HG03175 (cell line): ENCODE data around the gene RETN.

Experiments used
- ATAC-seq: cut with Tn5 transposase; IDR thresholded peaks from one replicate; pipeline ENCODE4 v1.9.1; 2021; ENCODE audit warnings: mild to moderate bottlenecking, moderate library complexity; ENCODE audit not compliant: unreplicated experiment

The RETN gene

GRCh38 chr19:7681340-7682174, 12.7 kb downstream of the RETN start:
- ATAC-seq = peak; percentile 36

GRCh38 chr19:7682175-7682855, 13.5 kb downstream of the RETN start:
- no peak for ATAC-seq

GRCh38 chr19:7685546-7686445, 16.9 kb downstream of the RETN start:
- ATAC-seq = no peak

- no peak for ATAC-seq
Observed at GRCh38 chr19:7687177-7687576, 18.3 kb downstream of the RETN start.

- no peak for ATAC-seq
Observed at GRCh38 chr19:7689165-7689564, 20.3 kb downstream of the RETN start.

GRCh38 chr19:7690779-7691258, 22.0 kb downstream of the RETN start:
- ATAC-seq = no peak

- ATAC-seq = no peak
Observed at GRCh38 chr19:7691497-7691896, 22.6 kb downstream of the RETN start.

GRCh38 chr19:7692417-7693088, 23.7 kb downstream of the RETN start:
- no peak for ATAC-seq

- ATAC-seq = no peak
Observed at GRCh38 chr19:7694499-7694898, 25.6 kb downstream of the RETN start.

- ATAC-seq = no peak
Observed at GRCh38 chr19:7697721-7698287, 29.0 kb downstream of the RETN start.

- ATAC-seq = no peak
Observed at GRCh38 chr19:7698583-7698982, 29.7 kb downstream of the RETN start.

GRCh38 chr19:7699003-7699402, 30.2 kb downstream of the RETN start:
- ATAC-seq = no peak

GRCh38 chr19:7699417-7700401, 30.9 kb downstream of the RETN start:
- ATAC-seq = no peak

- no peak for ATAC-seq
Observed at GRCh38 chr19:7701049-7701653, 32.3 kb downstream of the RETN start.

- ATAC-seq = peak; percentile 59
Observed at GRCh38 chr19:7701654-7702457, 33.0 kb downstream of the RETN start, which contains the start of gene FCER2. Gene FCER2, minus strand, starts transcription at chr19:7702131. Its CDS starts 2,371 bp downstream, at chr19:7699760.

- ATAC-seq = no peak
Observed at GRCh38 chr19:7703332-7703731, 34.5 kb downstream of the RETN start.

- ATAC-seq = no peak
Observed at GRCh38 chr19:7704280-7705060, 35.6 kb downstream of the RETN start.
